Heart left ventricle (tissue), 16 donors: Measurements from ENCODE around the gene INPP5D. TPM values are rescaled to one million over a fixed set of nuclear protein-coding genes. Genes with fewer than 3 reads are reported as not detected.
"Not testable (repeated sequence)": the region's sequence is repeated elsewhere in the genome, so short reads cannot be mapped to it uniquely, and the experiment has no call there.

Experiments
- ATAC-seq, 4 donors: fragments of 200-7000 bp; cut with Tn5 transposase; one replicate each; pipeline ENCODE4 v1.9.1; 2020 to 2022; ENCODE audit warnings: moderate library complexity in 4 of 4, mild to moderate bottlenecking in 3 of 4, moderate number of reproducible peaks in 1 of 4
- DNase-seq, 5 donors: peaks; one replicate each; pipeline ENCODE4 v3.0.0-alpha.2; 2020
- H3K27ac ChIP-seq, 12 donors: fragments of 200-600 bp; sonication (generic) in 4 of 12; one replicate each; pipeline versions ENCODE4 v1.5.0 to v1.8.0; 2016 to 2022; ENCODE audit warnings: mild to moderate bottlenecking in 2 of 12
- H3K27me3 ChIP-seq, 9 donors: fragments of 200-600 bp; sonication (generic) in 2 of 9; one replicate each; pipeline versions ENCODE4 v1.5.1 to v1.8.0; 2016 to 2022; ENCODE audit warnings: mild to moderate bottlenecking in 3 of 9
- H3K36me3 ChIP-seq, 9 donors: fragments of 200-600 bp; sonication (generic) in 2 of 9; one replicate each; pipeline versions ENCODE4 v1.5.0 to v1.8.0; 2018 to 2022; ENCODE audit warnings: mild to moderate bottlenecking in 2 of 9
- H3K4me1 ChIP-seq, 12 donors: fragments of 200-600 bp; sonication (generic) in 4 of 12; one replicate each; pipeline versions ENCODE4 v1.5.0 to v1.8.0; 2016 to 2022; ENCODE audit warnings: mild to moderate bottlenecking in 3 of 12
- H3K4me3 ChIP-seq, 12 donors: fragments of 200-600 bp; sonication (generic) in 4 of 12; one replicate each; pipeline versions ENCODE4 v1.5.0 to v1.8.0; 2017 to 2022; ENCODE audit warnings: mild to moderate bottlenecking in 9 of 12, moderate library complexity in 4 of 12
- H3K9me3 ChIP-seq, 12 donors: fragments of 200-600 bp; sonication (generic) in 4 of 12; one replicate each; pipeline versions ENCODE4 v1.5.0 to v1.8.0; 2016 to 2022; ENCODE audit warnings: mild to moderate bottlenecking in 1 of 12
- CTCF ChIP-seq, 12 donors: fragments of 200-600 bp; sonication (generic) in 4 of 12; IDR thresholded peaks; one replicate each; pipeline versions ENCODE4 v1.5.0 to v1.8.0; 2018 to 2022; ENCODE audit warnings: antibody characterized with exemption in 12 of 12, mild to moderate bottlenecking in 5 of 12
- POLR2A ChIP-seq, 2 donors: fragments of 450-650 bp; IDR thresholded peaks; one replicate each; pipeline ENCODE4 v1.6.1; 2017; ENCODE audit warnings: antibody characterized with exemption in 2 of 2, mild to moderate bottlenecking in 2 of 2, moderate library complexity in 2 of 2
- WGBS, 4 donors: extraction: QIAGEN DNeasy Blood & Tissue Kit in 2 of 4; methylation state at CpG; one replicate each; pipeline versions ENCODE4 v1.1.5 to v1.1.7; 2013 to 2018; 5-methylcytosine and 5-hydroxymethylcytosine counted together
- intact Hi-C, 10 donors: fragments of 100-400 bp; cut with DNase I; formaldehyde crosslinking; loops; one replicate each; pipeline versions ENCODE4 v1.11.1 to v1.14.2; 2022
- polyA plus RNA-seq, 2 donors: library from polyadenylated mRNA; stranded (reverse); fragments of 200-250 nt; gene quantifications; one replicate each; pipeline ENCODE4 v1.2.3, GENCODE V29; 2013
- total RNA-seq, 9 donors: library from RNA; depleted of rRNA in 2 of 9; stranded (reverse); fragments of >200 nt in 2 of 9; fragmentation: NEBNext Ultra II Directional in 3 of 9; extraction: Animal tissue kit (Norgen Biotek cat#: 25700) in 3 of 9; gene quantifications; one replicate each; pipeline versions ENCODE4 v1.1.0 to v1.2.4, GENCODE V29; 2016 to 2023
- donor health status: ischemic (EF 13 %, LVEDD 7.1; RV severe dilation, severe dysfunction).
- donor health status: healthy with polysubstance abuse.
- donor health status: DM: no; HTN: yes; CAD: no.
- donor health status: DM: no; HTN: no; CAD: no.
- donor health status: ischemic (EF 25% LVEDD 6.9; RV normal size, moderate dysfunction).
- donor health status: ischemic (EF 25% LVEDD 5.7; RV mildly dilated, moderate dysfunction).
- donor health status: healthy.
- donor health status: DM: yes; HTN: yes; CAD: no.
- donor health status: ischemic (EF 35%, LVEDD 5.7; RV mildly dilated, moderate dysfunction).
- donor health status: nonischemic (EF 11% LVEDD 7.7; RV severe dilation, severe dysfunction).
- donor health status: DM: yes; HTN: yes; CAD: no.
- donor health status: PGD.
- donor health status: ischemic (EF 29% LVEDD 5.4; RV normal size, mild dysfunction).
- donor health status: nonischemic (EF 23%, LVEDD 6.1; RV moderate dilation, normal function).

INPP5D gene
- total and polyA plus RNA-seq, 11 donors: 2.8 to 29.1 (median 4.9) TPM

- DNase-seq (no peak), ATAC-seq (no peak)
- intact Hi-C loops: loop anchor here in 1 of 10 donors (10.0 kb wide), 1 partner anchor 125 kb away; no protein-coding TSS in a partner anchor
- Histone ChIP-seq H3K27ac (no peak overlapping the region), H3K27me3 (peaks cover 0 to 3% (median 0%) of the 10 kb centered on the region in 9 donors), H3K9me3 (no peaks in the 10 kb centered on the region), H3K4me3 (no peak overlapping the region), H3K4me1 (peaks cover 0 to 9% (median 0%) of the 10 kb centered on the region in 12 donors), H3K36me3 (peaks cover 0 to 41% (median 0%) of the 10 kb centered on the region in 9 donors)
- TF ChIP-seq CTCF (IDR thresholded peaks at IDR 0.05) (no peak), POLR2A (IDR thresholded peaks at IDR 0.05) (no peak)
- WGBS, 4 donors: 96 to 99% (median 98%) methylated on average over 7 of the region's 7 CpGs
These were observed 59.7 kb downstream of the INPP5D start for GRCh38 chr2:233119806-233120205.

- no peaks in the 10 kb centered on the region for H3K9me3 ChIP-seq
- 80 to 100% (median 89%) methylated on average over 2 of the region's 2 CpGs for WGBS, 4 donors
These were observed 60.3 kb downstream of the INPP5D start for GRCh38 chr2:233120459-233120858.

GRCh38 chr2:233121856-233122255, 61.7 kb downstream of the INPP5D start:
- H3K36me3 ChIP-seq: peaks cover 0 to 62% (median under 1%) of the 10 kb centered on the region in 9 donors
- H3K27me3 ChIP-seq: no peaks in the 10 kb centered on the region
- peaks cover 0 to 3% (median 0%) of the 10 kb centered on the region in 12 donors for H3K4me1 ChIP-seq
- WGBS, 4 donors: 86 to 94% (median 91%) methylated on average over 13 of the region's 13 CpGs
- no peaks in the 10 kb centered on the region for H3K9me3 ChIP-seq
- TF ChIP-seq CTCF (IDR thresholded peaks at IDR 0.05) (no peak), POLR2A (IDR thresholded peaks at IDR 0.05) (no peak)
- no peak overlapping the region for H3K27ac ChIP-seq
- no peak for ATAC-seq
- no peak overlapping the region for H3K4me3 ChIP-seq
- DNase-seq: no peak
- intact Hi-C loops: no loop called here

More at GRCh38 chr2:233120459-233120858, 60.3 kb downstream of the INPP5D start:
- peaks cover 0 to 48% (median 0%) of the 10 kb centered on the region in 9 donors for H3K36me3 ChIP-seq
- TF ChIP-seq POLR2A (IDR thresholded peaks at IDR 0.05) (no peak), CTCF (IDR thresholded peaks at IDR 0.05) (no peak)
- no peak overlapping the region for H3K4me3 ChIP-seq
- intact Hi-C loops: no loop called here
- ATAC-seq (no peak), DNase-seq (no peak)
- peaks cover 0 to 9% (median 0%) of the 10 kb centered on the region in 12 donors for H3K4me1 ChIP-seq
- H3K27me3 ChIP-seq: peaks cover 0 to 3% (median 0%) of the 10 kb centered on the region in 9 donors
- H3K27ac ChIP-seq: no peak overlapping the region

GRCh38 chr2:233122541-233122940, 62.4 kb downstream of the INPP5D start:
- no peak for DNase-seq

GRCh38 chr2:233123576-233123975, 63.4 kb downstream of the INPP5D start:
- H3K27me3 ChIP-seq, H3K4me1 ChIP-seq, H3K9me3 ChIP-seq, intact Hi-C loops, H3K4me3 ChIP-seq, H3K27ac ChIP-seq, DNase-seq, ATAC-seq: not testable (repeated sequence)
- H3K36me3 ChIP-seq: peaks cover 0 to 73% (median 3%) of the 10 kb centered on the region in 9 donors
- 71 to 96% (median 86%) methylated on average over 2 of the region's 2 CpGs for whole genome bisulfite sequencing, 4 donors

More at GRCh38 chr2:233122541-233122940, 62.4 kb downstream of the INPP5D start:
- H3K36me3 ChIP-seq: peaks cover 0 to 69% (median 3%) of the 10 kb centered on the region in 9 donors
- ATAC-seq: no peak
- no peaks in the 10 kb centered on the region for H3K27me3 ChIP-seq
- 92 to 98% (median 92%) methylated on average over 5 of the region's 5 CpGs for WGBS, 4 donors
- H3K9me3 ChIP-seq: no peaks in the 10 kb centered on the region
- H3K4me3 ChIP-seq: no peak overlapping the region
- intact Hi-C loops: no loop called here
- H3K4me1 ChIP-seq: no peaks in the 10 kb centered on the region
- TF ChIP-seq CTCF (IDR thresholded peaks at IDR 0.05) (no peak), POLR2A (IDR thresholded peaks at IDR 0.05) (no peak)
- H3K27ac ChIP-seq: no peak overlapping the region
